Adipose tissue (tissue), 3 donors: Measurements from ENCODE around the gene SYS1. TPM values are rescaled to one million over a fixed set of nuclear protein-coding genes. Genes with fewer than 3 reads are reported as not detected.

Source experiments
- H3K27ac ChIP-seq: one replicate; pipeline ENCODE4 v1.5.1; 2013; ENCODE audit warnings: low read depth, low read length
- WGBS, 3 donors: extraction: QIAGEN DNeasy Blood & Tissue Kit; methylation state at CpG; one replicate each; pipeline ENCODE4 v1.1.7; 2013; 5-methylcytosine and 5-hydroxymethylcytosine counted together
- polyA plus RNA-seq, 3 donors: library from polyadenylated mRNA; stranded (reverse); fragments of 200-250 nt; gene quantifications; one replicate each; pipeline ENCODE4 v1.2.3, GENCODE V29; 2013
- donor health status: healthy with polysubstance abuse.
- donor health status: Bipolar disorder and iron deficiency.
- donor health status: healthy.

SYS1 gene
- polyA plus RNA-seq, 3 donors, result 13.2 to 29.5 (median 21.6) TPM

GRCh38 chr20:45405571-45406259, 42.8 kb downstream of the SYS1 start:
- 1 to 4% (median 1%) methylated on average over 49 of the region's 49 CpGs for WGBS, 3 donors
- H3K27ac ChIP-seq, result peak overlapping the region; percentile 15

GRCh38 chr20:45406260-45407066, 43.5 kb downstream of the SYS1 start:
- peak overlapping the region; percentile 76 for H3K27ac ChIP-seq
- WGBS, 3 donors, result 1% methylated on average over 68 to 87 of the region's 87 CpGs

DNA sequence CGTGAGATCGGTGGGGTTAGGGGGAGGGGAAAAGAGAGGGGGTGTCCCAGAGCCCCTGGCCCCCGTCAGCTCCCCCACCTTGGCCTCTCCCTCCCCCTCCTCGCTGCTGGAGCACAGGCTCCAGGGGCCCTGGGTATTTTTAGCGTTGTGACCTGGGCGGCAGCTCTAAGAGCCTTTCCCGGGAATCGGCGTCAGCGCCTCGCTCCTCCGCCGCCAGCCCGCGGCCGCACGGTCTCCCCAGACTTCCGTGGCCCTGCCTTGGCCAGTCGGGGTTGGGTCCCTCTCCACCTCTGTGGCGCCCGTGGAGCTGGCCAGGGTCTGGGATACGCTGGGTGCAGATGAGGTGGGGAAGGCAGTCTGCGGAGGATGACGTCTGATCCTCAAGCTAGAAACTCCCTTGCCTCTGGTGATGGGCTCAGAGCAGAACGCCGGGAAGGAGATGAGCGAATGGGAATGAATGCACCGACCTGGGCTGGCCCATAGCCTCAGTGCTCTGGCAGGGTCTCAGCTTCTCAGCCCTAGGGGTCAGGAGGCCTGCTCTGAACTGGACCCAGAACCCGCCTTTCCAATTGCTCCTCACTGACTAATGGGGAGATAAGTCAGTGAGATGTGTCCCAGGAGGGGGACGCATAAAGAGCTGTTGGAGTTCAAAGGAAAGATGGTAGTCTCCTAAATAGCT, 44.2 kb downstream of the SYS1 start:
- 12 to 17% (median 16%) methylated on average over 29 to 30 of the region's 30 CpGs for WGBS, 3 donors
- peak overlapping the region; percentile 76 for H3K27ac ChIP-seq

- peak within 1 kb of the TSS; percentile 65 for H3K27ac ChIP-seq
- 84 to 92% (median 86%) methylated on average over 19 to 21 of the region's 21 CpGs for WGBS, 3 donors
These were observed 45.1 kb downstream of the SYS1 start, which contains the start of gene DBNDD2 for GRCh38 chr20:45407783-45408645. TSS of gene DBNDD2 (plus strand) at chr20:45408289. CDS start at chr20:45408468, 179 bp downstream.

- WGBS, 3 donors, result 56 to 84% (median 65%) methylated on average over 7 of the region's 7 CpGs
- H3K27ac ChIP-seq, result no peak overlapping the region
These were observed 45.8 kb downstream of the SYS1 start for GRCh38 chr20:45408646-45409213.

DNA sequence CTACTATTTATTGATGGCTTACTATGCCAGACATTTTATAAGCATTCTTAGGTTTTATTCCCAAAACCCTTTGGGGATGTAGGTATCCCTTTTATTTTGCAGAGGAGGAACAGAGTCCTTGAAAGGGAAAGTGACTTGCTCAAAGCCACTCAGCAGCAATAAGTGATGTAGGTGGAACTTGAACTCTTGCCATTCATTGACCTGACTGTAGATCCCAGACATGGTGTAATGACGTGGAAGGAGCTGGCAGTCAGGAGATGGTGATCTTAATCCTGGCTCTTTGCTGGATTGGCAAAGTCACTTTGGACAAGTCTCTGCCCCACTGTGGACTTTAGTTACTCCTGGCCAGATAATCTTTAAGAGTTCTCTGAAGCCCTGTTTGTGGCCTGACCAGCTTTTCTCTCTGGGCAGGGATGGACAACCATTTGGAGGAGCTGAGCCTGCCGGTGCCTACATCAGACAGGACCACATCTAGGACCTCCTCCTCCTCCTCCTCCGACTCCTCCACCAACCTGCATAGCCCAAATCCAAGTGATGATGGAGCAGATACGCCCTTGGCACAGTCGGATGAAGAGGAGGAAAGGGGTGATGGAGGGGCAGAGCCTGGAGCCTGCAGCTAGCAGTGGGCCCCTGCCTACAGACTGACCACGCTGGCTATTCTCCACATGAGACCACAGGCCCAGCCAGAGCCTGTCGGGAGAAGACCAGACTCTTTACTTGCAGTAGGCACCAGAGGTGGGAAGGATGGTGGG, 46.7 kb downstream of the SYS1 start:
- H3K27ac ChIP-seq, result no peak overlapping the region
- WGBS, 3 donors, result 90 to 93% (median 91%) methylated on average over 7 of the region's 7 CpGs

DNA sequence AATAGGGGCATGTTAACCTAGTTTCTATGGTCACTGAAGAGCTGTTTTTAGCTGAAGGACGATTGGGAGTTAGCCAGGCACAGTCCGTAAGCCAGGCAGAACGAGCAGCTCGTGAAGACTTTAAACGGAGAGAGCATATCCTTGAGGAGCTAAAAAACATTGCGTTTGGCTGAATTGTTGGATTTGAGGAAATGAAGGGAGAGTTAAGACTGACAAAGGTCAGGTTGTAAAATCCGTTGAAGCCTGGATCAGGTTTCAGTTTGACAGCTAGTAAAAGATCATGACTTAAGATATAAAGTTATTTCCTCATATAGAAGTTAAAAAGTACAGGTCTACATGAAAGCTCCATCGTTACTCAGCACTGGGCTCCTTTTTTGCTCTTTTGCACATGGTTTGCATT, 47.9 kb downstream of the SYS1 start:
- 71 to 83% (median 77%) methylated on average over 8 of the region's 8 CpGs for WGBS, 3 donors
- H3K27ac ChIP-seq, result no peak overlapping the region

DNA sequence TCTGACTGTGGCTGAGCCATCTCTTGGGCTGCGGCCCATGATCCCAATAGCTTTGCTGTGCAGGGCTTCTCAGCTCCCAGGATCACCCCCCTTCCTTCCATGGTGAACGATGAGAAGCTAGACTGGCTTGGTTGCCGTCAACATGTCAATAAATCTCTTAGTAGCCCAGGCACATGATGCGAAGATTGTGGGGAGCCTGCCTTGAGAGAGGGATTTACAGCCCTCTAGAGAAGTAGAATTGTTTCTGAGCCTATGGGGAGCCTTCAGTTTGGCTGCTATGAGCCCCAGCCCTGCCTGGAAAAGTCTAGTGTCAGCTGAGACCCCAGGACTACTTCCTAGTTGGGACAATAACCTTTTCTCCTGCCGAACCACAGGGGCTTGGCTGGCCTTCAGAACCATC, 49.7 kb downstream of the SYS1 start:
- H3K27ac ChIP-seq, result no peak overlapping the region

GRCh38 chr20:45413479-45413878, 50.5 kb downstream of the SYS1 start:
- no peak overlapping the region for H3K27ac ChIP-seq
- WGBS, 3 donors, result 70 to 80% (median 77%) methylated on average over 3 of the region's 3 CpGs

More for the DNA sequence above, 49.7 kb downstream of the SYS1 start:
- 70 to 86% (median 76%) methylated on average over 5 of the region's 5 CpGs for WGBS, 3 donors

GRCh38 chr20:45415822-45416637, 53.1 kb downstream of the SYS1 start, which contains the start of gene PIGT:
TSS of gene PIGT (plus strand) at chr20:45416141. CDS start at chr20:45416157, 16 bp downstream.
- H3K27ac ChIP-seq, result peak within 1 kb of the TSS; percentile 38
- 0% methylated on average over 50 to 52 of the region's 52 CpGs for WGBS, 3 donors

DNA sequence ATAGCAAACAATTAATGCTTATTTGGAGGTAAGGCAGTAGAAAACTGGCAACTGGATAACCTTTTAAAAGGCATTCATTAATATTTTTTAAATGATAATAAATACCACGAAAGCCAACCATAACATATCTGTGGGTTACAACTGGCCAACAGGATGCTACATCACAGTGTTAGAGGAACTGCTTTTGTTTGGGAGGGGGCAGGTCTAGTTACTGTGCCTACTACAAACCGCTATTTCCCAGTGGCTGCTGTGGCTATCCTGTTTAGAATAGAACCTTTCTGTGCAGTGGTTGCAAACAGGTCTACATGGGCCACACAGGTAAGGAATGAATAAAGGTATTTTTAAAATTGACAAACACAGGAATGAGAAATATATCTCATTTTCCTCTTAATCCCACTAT, 54.0 kb downstream of the SYS1 start:
- 48 to 80% (median 51%) methylated on average over 2 of the region's 2 CpGs for WGBS, 3 donors

More for the DNA sequence above, 54.0 kb downstream of the SYS1 start:
- H3K27ac ChIP-seq, result no peak overlapping the region

Other genes starting within 250 kb of the SYS1 start
- gene WFDC5, start 248.0 kb upstream of the SYS1 start, polyA plus RNA-seq, result not detected
- not detected for gene WFDC12, start 238.7 kb upstream of the SYS1 start, polyA plus RNA-seq
- 10 to 100 TPM in 1 of 3 donors, under 1 TPM in 1, not detected in 1; 0.29 to 10.4 TPM for gene PI3, start 188.3 kb upstream of the SYS1 start, polyA plus RNA-seq
- gene SEMG1, start 156.1 kb upstream of the SYS1 start, polyA plus RNA-seq, result not detected
- gene SEMG2, start 141.8 kb upstream of the SYS1 start, polyA plus RNA-seq, result not detected
- gene SLPI, start 108.6 kb upstream of the SYS1 start, polyA plus RNA-seq, result 100 to 1,000 TPM in 1 of 3 donors, 10 to 100 TPM in 2; 19.9 to 109 (median 77.8) TPM
- gene RBPJL, start 56.3 kb upstream of the SYS1 start, polyA plus RNA-seq, result 100 to 1,000 TPM in 1 of 3 donors, under 1 TPM in 1, not detected in 1; 0.19 to 233 TPM
- gene MATN4, start 54.9 kb upstream of the SYS1 start, polyA plus RNA-seq, result 1 to 10 TPM in 1 of 3 donors, under 1 TPM in 1, not detected in 1; 0.07 to 4.8 TPM
- 100 to 1,000 TPM in 1 of 3 donors, 10 to 100 TPM in 2; 25.0 to 105 (median 51.1) TPM for gene SDC4, start 14.7 kb upstream of the SYS1 start, polyA plus RNA-seq
- under 1 TPM in 2 of 3 donors, not detected in 1; 0.02 to 0.04 TPM for gene TP53TG5, start 15.2 kb downstream of the SYS1 start, polyA plus RNA-seq
- gene DBNDD2, start 45.1 kb downstream of the SYS1 start, polyA plus RNA-seq, result 10 to 100 TPM; 29.0 to 48.0 (median 31.3) TPM
- 10 to 100 TPM; 45.9 to 73.5 (median 62.2) TPM for gene PIGT, start 53.0 kb downstream of the SYS1 start, polyA plus RNA-seq
- gene WFDC2, start 106.6 kb downstream of the SYS1 start, polyA plus RNA-seq, result 1 to 10 TPM; 4.3 to 9.5 (median 9.2) TPM
- not detected for gene SPINT3, start 152.5 kb downstream of the SYS1 start, polyA plus RNA-seq
- not detected for gene WFDC6, start 176.3 kb downstream of the SYS1 start, polyA plus RNA-seq
- gene EPPIN, start 184.2 kb downstream of the SYS1 start, polyA plus RNA-seq, result not detected
- not detected for gene WFDC8, start 216.1 kb downstream of the SYS1 start, polyA plus RNA-seq